ENCODE results near the gene LTBP1. TPM values are rescaled to one million over a fixed set of nuclear protein-coding genes. Genes with fewer than 3 reads are reported as not detected.

LTBP1 gene
- total RNA-seq, 3 donors from 2014 or later: 13.3 to 18.7 (median 17.4) TPM

- H3K4me1 ChIP-seq: no peaks in the 10 kb centered on the region
- H3K27me3 ChIP-seq: no peaks in the 10 kb centered on the region
- intact Hi-C loops (cut with DNase I; ENCODE audit: low total_unique reads): no loop called here
- H3K27ac ChIP-seq: no peak overlapping the region
- no peak for DNase-seq (ENCODE audit: low spot score in 2 of 2)
- no peak for TF ChIP-seq CTCF (IDR thresholded peaks at IDR 0.05)
- TF ChIP-seq POLR2AphosphoS5 (IDR thresholded peaks at IDR 0.05): no peak
- no peak for TF ChIP-seq POLR2A (IDR thresholded peaks at IDR 0.05)
- no peaks in the 10 kb centered on the region for H3K36me3 ChIP-seq
- H3K9me3 ChIP-seq: peaks cover 0 to 8% of the 10 kb centered on the region in 2 donors
- no peak overlapping the region for H3K4me3 ChIP-seq
These were observed 465.0 kb downstream of the LTBP1 start for GRCh38 chr2:33411765-33412164.

GRCh38 chr2:33412920-33413319, 466.2 kb downstream of the LTBP1 start:
- peaks cover 0 to 7% of the 10 kb centered on the region in 2 donors for H3K9me3 ChIP-seq
- intact Hi-C loops (cut with DNase I; ENCODE audit: low total_unique reads): no loop called here

GRCh38 chr2:33419581-33420200, 472.9 kb downstream of the LTBP1 start:
- no peak for DNase-seq (ENCODE audit: low spot score in 2 of 2)
- no peaks in the 10 kb centered on the region for H3K9me3 ChIP-seq
- no peaks in the 10 kb centered on the region for H3K4me1 ChIP-seq
- no peak overlapping the region for H3K4me3 ChIP-seq
- TF ChIP-seq POLR2AphosphoS5 (IDR thresholded peaks at IDR 0.05) (no peak), POLR2A (IDR thresholded peaks at IDR 0.05) (no peak), CTCF (IDR thresholded peaks at IDR 0.05) (no peak)
- H3K36me3 ChIP-seq: no peaks in the 10 kb centered on the region
- H3K27ac ChIP-seq: no peak overlapping the region
- no peaks in the 10 kb centered on the region for H3K27me3 ChIP-seq
- intact Hi-C loops (cut with DNase I; ENCODE audit: low total_unique reads): no loop called here

More at GRCh38 chr2:33412920-33413319, 466.2 kb downstream of the LTBP1 start:
- TF ChIP-seq POLR2A (IDR thresholded peaks at IDR 0.05) (no peak), POLR2AphosphoS5 (IDR thresholded peaks at IDR 0.05) (no peak), CTCF (IDR thresholded peaks at IDR 0.05) (no peak)
- H3K4me1 ChIP-seq: no peaks in the 10 kb centered on the region
- no peak overlapping the region for H3K4me3 ChIP-seq
- DNase-seq (ENCODE audit: low spot score in 2 of 2): no peak
- no peak overlapping the region for H3K27ac ChIP-seq
- H3K36me3 ChIP-seq: no peaks in the 10 kb centered on the region
- H3K27me3 ChIP-seq: no peaks in the 10 kb centered on the region

- H3K36me3 ChIP-seq: no peaks in the 10 kb centered on the region
- no peaks in the 10 kb centered on the region for H3K4me1 ChIP-seq
- no peaks in the 10 kb centered on the region for H3K9me3 ChIP-seq
- intact Hi-C loops (cut with DNase I; ENCODE audit: low total_unique reads): no loop called here
- no peak overlapping the region for H3K4me3 ChIP-seq
- TF ChIP-seq POLR2A (IDR thresholded peaks at IDR 0.05): no peak
- TF ChIP-seq POLR2AphosphoS5 (IDR thresholded peaks at IDR 0.05): no peak
- no peak for TF ChIP-seq CTCF (IDR thresholded peaks at IDR 0.05)
- no peak for DNase-seq (ENCODE audit: low spot score in 2 of 2)
- no peaks in the 10 kb centered on the region for H3K27me3 ChIP-seq
- H3K27ac ChIP-seq: no peak overlapping the region
These were observed 474.0 kb downstream of the LTBP1 start for GRCh38 chr2:33420726-33421125.

GRCh38 chr2:33421820-33422219, 475.1 kb downstream of the LTBP1 start:
- DNase-seq (ENCODE audit: low spot score in 2 of 2): no peak
- Histone ChIP-seq H3K9me3 (no peaks in the 10 kb centered on the region), H3K27ac (no peak overlapping the region), H3K27me3 (no peaks in the 10 kb centered on the region), H3K4me1 (no peaks in the 10 kb centered on the region), H3K36me3 (no peaks in the 10 kb centered on the region), H3K4me3 (no peak overlapping the region)
- intact Hi-C loops (cut with DNase I; ENCODE audit: low total_unique reads): no loop called here
- no peak for TF ChIP-seq CTCF (IDR thresholded peaks at IDR 0.05)
- TF ChIP-seq POLR2A (IDR thresholded peaks at IDR 0.05): no peak
- no peak for TF ChIP-seq POLR2AphosphoS5 (IDR thresholded peaks at IDR 0.05)

Measured in breast epithelium (tissue), 4 donors.